ENCODE data around the gene BBC3.
A peak's percentile ranks its signal among the peaks of the same experiment; 100 is the strongest.

BBC3 gene

GRCh38 chr19:47200530-47200929 lies 30.5 kb downstream of the BBC3 start:
- Mint-ChIP-seq H3K36me3 (ENCODE audit: low read depth) (peaks cover 18% of the 10 kb centered on the region), H3K9me3 (no peaks in the 10 kb centered on the region), H3K27me3 (ENCODE audit: low read depth) (no peaks in the 10 kb centered on the region), H3K4me3 (no peak overlapping the region), H3K4me1 (ENCODE audit: low read depth) (peaks cover 9% of the 10 kb centered on the region), H3K27ac (no peak overlapping the region)

GRCh38 chr19:47197141-47197540 lies 33.9 kb downstream of the BBC3 start:
- no peaks in the 10 kb centered on the region for H3K27me3 Mint-ChIP-seq (ENCODE audit: low read depth)
- H3K27ac Mint-ChIP-seq, result no peak overlapping the region
- peaks cover 15% of the 10 kb centered on the region for H3K36me3 Mint-ChIP-seq (ENCODE audit: low read depth)
- H3K4me1 Mint-ChIP-seq (ENCODE audit: low read depth), result peaks cover 9% of the 10 kb centered on the region
- H3K9me3 Mint-ChIP-seq, result no peaks in the 10 kb centered on the region
- no peak overlapping the region for H3K4me3 Mint-ChIP-seq

- H3K4me3 Mint-ChIP-seq, result no peak overlapping the region
- H3K4me1 Mint-ChIP-seq (ENCODE audit: low read depth), result peaks cover 14% of the 10 kb centered on the region
- H3K36me3 Mint-ChIP-seq (ENCODE audit: low read depth), result peaks cover 22% of the 10 kb centered on the region
- no peak overlapping the region for H3K27ac Mint-ChIP-seq
- no peaks in the 10 kb centered on the region for H3K9me3 Mint-ChIP-seq
- no peaks in the 10 kb centered on the region for H3K27me3 Mint-ChIP-seq (ENCODE audit: low read depth)
Measured at GRCh38 chr19:47195434-47195833, 35.6 kb downstream of the BBC3 start.

GRCh38 chr19:47190167-47190727 lies 40.8 kb downstream of the BBC3 start:
- Mint-ChIP-seq H3K27ac (peak overlapping the region; percentile 62), H3K4me1 (ENCODE audit: low read depth) (peaks cover 49% of the 10 kb centered on the region), H3K4me3 (peak overlapping the region; percentile 51)

GRCh38 chr19:47188507-47189033 lies 42.4 kb downstream of the BBC3 start:
- H3K27ac Mint-ChIP-seq, result peak overlapping the region; percentile 57
- H3K9me3 Mint-ChIP-seq, result no peaks in the 10 kb centered on the region
- no peaks in the 10 kb centered on the region for H3K27me3 Mint-ChIP-seq (ENCODE audit: low read depth)
- H3K4me3 Mint-ChIP-seq, result no peak overlapping the region
- peaks cover 28% of the 10 kb centered on the region for H3K36me3 Mint-ChIP-seq (ENCODE audit: low read depth)
- peaks cover 57% of the 10 kb centered on the region for H3K4me1 Mint-ChIP-seq (ENCODE audit: low read depth)

More at GRCh38 chr19:47190167-47190727, 40.8 kb downstream of the BBC3 start:
- Mint-ChIP-seq H3K36me3 (ENCODE audit: low read depth) (peaks cover 23% of the 10 kb centered on the region), H3K27me3 (ENCODE audit: low read depth) (no peaks in the 10 kb centered on the region), H3K9me3 (no peaks in the 10 kb centered on the region)

- no peaks in the 10 kb centered on the region for H3K27me3 Mint-ChIP-seq (ENCODE audit: low read depth)
- peaks cover 60% of the 10 kb centered on the region for H3K4me1 Mint-ChIP-seq (ENCODE audit: low read depth)
- H3K4me3 Mint-ChIP-seq, result no peak overlapping the region
- no peaks in the 10 kb centered on the region for H3K9me3 Mint-ChIP-seq
- H3K36me3 Mint-ChIP-seq (ENCODE audit: low read depth), result peaks cover 30% of the 10 kb centered on the region
- H3K27ac Mint-ChIP-seq, result peak overlapping the region; percentile 57
Measured at GRCh38 chr19:47187797-47188196, 43.2 kb downstream of the BBC3 start.

- Mint-ChIP-seq H3K4me1 (ENCODE audit: low read depth) (peaks cover 63% of the 10 kb centered on the region), H3K27ac (peak overlapping the region; percentile 89), H3K4me3 (peak overlapping the region; percentile 29), H3K27me3 (ENCODE audit: low read depth) (no peaks in the 10 kb centered on the region), H3K9me3 (no peaks in the 10 kb centered on the region), H3K36me3 (ENCODE audit: low read depth) (peaks cover 33% of the 10 kb centered on the region)
Measured at GRCh38 chr19:47187335-47187655, 43.7 kb downstream of the BBC3 start.

- Mint-ChIP-seq H3K9me3 (no peaks in the 10 kb centered on the region), H3K27me3 (ENCODE audit: low read depth) (no peaks in the 10 kb centered on the region), H3K4me3 (peak overlapping the region; percentile 29), H3K36me3 (ENCODE audit: low read depth) (peaks cover 37% of the 10 kb centered on the region), H3K4me1 (ENCODE audit: low read depth) (peaks cover 66% of the 10 kb centered on the region), H3K27ac (peak overlapping the region; percentile 89)
Measured at GRCh38 chr19:47186446-47187334, 44.3 kb downstream of the BBC3 start.

GRCh38 chr19:47183601-47184000 lies 47.4 kb downstream of the BBC3 start:
- no peak overlapping the region for H3K27ac Mint-ChIP-seq
- no peaks in the 10 kb centered on the region for H3K9me3 Mint-ChIP-seq
- H3K4me1 Mint-ChIP-seq (ENCODE audit: low read depth), result peaks cover 61% of the 10 kb centered on the region
- H3K36me3 Mint-ChIP-seq (ENCODE audit: low read depth), result peaks cover 39% of the 10 kb centered on the region
- H3K27me3 Mint-ChIP-seq (ENCODE audit: low read depth), result no peaks in the 10 kb centered on the region
- H3K4me3 Mint-ChIP-seq, result no peak overlapping the region

- Mint-ChIP-seq H3K4me1 (ENCODE audit: low read depth) (peaks cover 57% of the 10 kb centered on the region), H3K36me3 (ENCODE audit: low read depth) (peaks cover 50% of the 10 kb centered on the region), H3K27ac (no peak overlapping the region)
Measured at GRCh38 chr19:47179653-47180310, 51.2 kb downstream of the BBC3 start.

GRCh38 chr19:47176627-47177090 lies 54.3 kb downstream of the BBC3 start:
- peak overlapping the region; percentile 69 for H3K4me3 Mint-ChIP-seq
- no peaks in the 10 kb centered on the region for H3K27me3 Mint-ChIP-seq (ENCODE audit: low read depth)
- no peaks in the 10 kb centered on the region for H3K9me3 Mint-ChIP-seq
- H3K36me3 Mint-ChIP-seq (ENCODE audit: low read depth), result peaks cover 51% of the 10 kb centered on the region
- peak overlapping the region; percentile 75 for H3K27ac Mint-ChIP-seq
- peaks cover 37% of the 10 kb centered on the region for H3K4me1 Mint-ChIP-seq (ENCODE audit: low read depth)

More at GRCh38 chr19:47179653-47180310, 51.2 kb downstream of the BBC3 start:
- no peaks in the 10 kb centered on the region for H3K9me3 Mint-ChIP-seq
- H3K4me3 Mint-ChIP-seq, result no peak overlapping the region
- no peaks in the 10 kb centered on the region for H3K27me3 Mint-ChIP-seq (ENCODE audit: low read depth)

GRCh38 chr19:47176071-47176626 lies 54.9 kb downstream of the BBC3 start:
- no peaks in the 10 kb centered on the region for H3K27me3 Mint-ChIP-seq (ENCODE audit: low read depth)
- no peaks in the 10 kb centered on the region for H3K9me3 Mint-ChIP-seq
- peak overlapping the region; percentile 69 for H3K4me3 Mint-ChIP-seq
- H3K4me1 Mint-ChIP-seq (ENCODE audit: low read depth), result peaks cover 37% of the 10 kb centered on the region
- peaks cover 51% of the 10 kb centered on the region for H3K36me3 Mint-ChIP-seq (ENCODE audit: low read depth)
- peak overlapping the region; percentile 75 for H3K27ac Mint-ChIP-seq

- H3K27me3 Mint-ChIP-seq (ENCODE audit: low read depth), result no peaks in the 10 kb centered on the region
- H3K4me3 Mint-ChIP-seq, result no peak overlapping the region
- H3K36me3 Mint-ChIP-seq (ENCODE audit: low read depth), result peaks cover 53% of the 10 kb centered on the region
- no peaks in the 10 kb centered on the region for H3K9me3 Mint-ChIP-seq
- peaks cover 21% of the 10 kb centered on the region for H3K4me1 Mint-ChIP-seq (ENCODE audit: low read depth)
- no peak overlapping the region for H3K27ac Mint-ChIP-seq
Measured at GRCh38 chr19:47172666-47173455, 58.1 kb downstream of the BBC3 start.
